GM19351 (cell line): ENCODE data around the gene CDK4.
"Not testable (repeated sequence)": the region's sequence is repeated elsewhere in the genome, so short reads cannot be mapped to it uniquely, and the experiment has no call there.

Source experiments
- ATAC-seq: cut with Tn5 transposase; IDR thresholded peaks from one replicate; pipeline ENCODE4 v1.9.1; 2021; ENCODE audit warnings: mild to moderate bottlenecking, moderate library complexity; ENCODE audit not compliant: unreplicated experiment

CDK4 gene

DNA sequence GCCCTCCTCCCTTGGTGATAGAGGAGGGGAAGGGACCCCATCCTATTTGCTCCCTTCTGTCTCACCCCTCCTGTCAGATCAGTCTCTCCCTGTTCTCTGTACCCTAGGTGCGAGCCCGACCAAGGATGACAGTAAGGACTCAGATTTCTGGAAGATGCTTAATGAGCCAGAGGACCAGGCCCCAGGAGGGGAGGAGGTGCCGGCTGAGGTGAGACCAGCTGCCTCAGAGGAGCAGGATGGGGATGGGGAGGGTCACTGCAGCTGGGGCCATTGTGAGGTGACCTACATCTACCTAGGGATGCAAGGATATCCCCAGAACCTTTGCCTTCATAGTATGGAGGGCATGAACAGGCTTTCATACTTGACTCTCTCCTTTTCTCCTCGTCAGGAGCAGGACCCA, 35.8 kb downstream of the CDK4 start:
- no peak for ATAC-seq

DNA sequence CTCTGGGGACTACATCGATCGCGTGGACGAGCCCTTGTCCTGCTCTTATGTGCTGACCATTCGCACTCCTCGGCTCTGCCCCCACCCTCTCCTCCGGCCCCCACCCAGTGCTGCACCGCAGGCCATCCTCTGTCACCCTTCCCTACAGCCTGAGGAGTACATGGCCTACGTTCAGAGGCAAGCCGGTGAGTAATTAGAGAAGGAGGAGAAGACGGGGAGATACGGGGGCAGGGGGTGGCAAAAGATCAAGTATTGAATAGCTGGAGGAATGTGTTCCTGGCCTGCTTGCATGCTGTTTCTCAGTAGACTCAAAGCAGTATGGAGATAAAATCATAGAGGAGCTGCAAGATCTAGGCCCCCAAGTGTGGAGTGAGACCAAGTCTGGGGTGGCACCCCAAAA, 36.3 kb downstream of the CDK4 start:
- ATAC-seq: no peak

DNA sequence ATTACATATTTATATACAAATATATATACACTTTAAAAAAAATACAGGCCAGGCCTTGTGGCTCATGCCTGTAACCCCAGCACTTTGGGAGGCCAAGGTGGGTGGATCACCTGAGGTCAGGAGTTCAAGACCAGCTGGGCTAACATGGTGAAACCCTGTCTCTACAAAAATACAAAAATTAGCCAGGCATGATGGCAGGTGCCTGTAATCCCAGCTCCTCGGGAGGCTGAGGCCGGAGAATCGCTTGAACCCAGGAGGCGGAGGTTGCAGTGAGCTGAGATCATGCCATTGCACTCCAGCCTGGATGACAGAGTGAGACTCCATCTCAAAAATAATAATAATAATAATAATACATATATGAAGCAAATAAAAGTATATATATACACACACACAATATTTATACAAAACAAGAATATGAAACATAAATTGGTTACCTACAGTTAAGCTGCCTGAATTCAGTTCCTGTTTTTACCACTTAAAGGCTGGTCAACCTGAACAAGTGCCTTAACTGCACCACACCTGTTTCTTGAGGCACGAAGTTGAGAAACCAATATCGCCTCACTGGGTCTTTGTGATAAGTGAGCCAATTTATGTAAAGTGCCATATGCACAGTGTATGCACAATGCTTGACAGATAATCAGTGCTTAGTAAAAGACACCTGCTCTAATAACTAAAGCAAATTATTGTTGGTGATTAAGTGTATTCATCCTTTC, 36.9 kb downstream of the CDK4 start:
- not testable (repeated sequence) for ATAC-seq

DNA sequence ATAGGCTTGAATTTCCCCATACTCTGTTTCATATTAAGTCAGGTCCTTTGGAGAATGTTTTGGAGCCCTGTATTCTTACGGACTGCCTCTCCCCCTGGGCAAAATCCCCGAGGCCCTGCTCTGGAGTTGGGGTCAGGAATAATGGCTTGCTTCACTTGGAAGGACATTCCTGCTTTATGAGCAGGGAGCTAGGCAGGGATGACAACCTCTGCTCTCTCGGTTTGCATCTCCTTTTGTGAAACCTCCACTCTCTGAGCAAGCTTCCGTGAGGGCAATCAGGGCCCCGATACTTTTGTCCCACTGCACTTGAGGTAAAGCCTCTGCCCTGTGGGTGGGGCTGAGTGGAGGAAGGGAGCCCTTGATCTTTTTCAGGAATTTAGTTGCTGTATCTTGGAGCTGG, 38.9 kb downstream of the CDK4 start:
- ATAC-seq: no peak

DNA sequence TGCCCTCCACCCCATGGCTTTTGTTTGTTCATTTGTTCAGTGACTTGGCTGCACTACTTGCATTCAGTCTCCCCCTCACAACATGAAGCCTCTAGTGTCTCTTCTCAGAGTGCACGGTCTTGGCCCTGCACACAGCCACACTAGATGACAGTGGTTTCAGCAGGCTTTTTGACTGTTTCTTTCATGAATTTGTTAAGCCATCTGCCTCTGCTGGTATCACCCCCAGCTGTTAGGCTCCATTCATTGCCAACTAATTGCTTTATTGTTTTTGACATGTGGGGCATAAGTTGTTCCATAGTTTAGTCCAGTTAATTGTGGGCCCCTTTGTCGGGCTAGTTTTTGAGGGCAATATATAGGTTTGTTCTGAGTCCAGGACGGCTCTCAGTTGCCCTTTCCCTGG, 39.4 kb downstream of the CDK4 start:
- ATAC-seq: no peak

DNA sequence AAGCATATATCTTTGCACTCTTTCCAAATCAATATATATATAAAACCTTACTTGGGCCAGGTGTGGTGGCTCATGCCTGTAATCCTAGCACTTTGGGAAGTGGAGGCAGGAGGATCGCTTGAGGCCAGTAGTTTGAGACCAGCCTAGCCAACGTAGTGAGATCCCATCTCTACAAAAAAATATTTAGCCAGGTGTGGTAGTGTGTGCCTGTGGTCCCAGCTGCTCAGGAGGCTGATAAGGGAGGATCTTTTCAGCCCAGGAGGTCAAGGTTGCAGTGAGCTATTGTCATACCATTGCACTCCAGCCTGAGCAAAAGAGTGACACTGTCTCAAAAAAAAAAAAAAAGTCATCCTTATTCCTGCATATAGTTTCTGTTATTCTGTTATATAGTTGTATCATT, 43.8 kb downstream of the CDK4 start:
- ATAC-seq: no peak

DNA sequence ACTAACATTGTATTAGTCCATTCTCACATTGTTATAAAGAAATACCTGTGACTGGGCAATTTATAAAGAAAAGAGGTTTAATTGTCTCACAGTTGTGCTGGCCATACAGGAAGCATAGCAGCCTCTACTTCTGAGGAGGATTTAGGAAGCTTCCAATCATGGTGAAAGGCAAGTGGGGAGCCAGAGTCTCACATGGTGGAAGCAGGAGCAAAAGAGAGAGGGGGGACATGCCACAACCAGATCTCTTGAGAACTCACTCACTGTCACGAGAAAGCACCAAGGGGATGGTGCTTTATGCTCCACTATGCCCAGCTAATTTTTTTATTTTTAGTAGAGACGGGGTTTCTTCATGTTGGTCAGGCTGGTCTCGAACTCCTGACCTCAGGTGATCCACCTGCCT, 44.9 kb downstream of the CDK4 start:
- ATAC-seq: no peak

DNA sequence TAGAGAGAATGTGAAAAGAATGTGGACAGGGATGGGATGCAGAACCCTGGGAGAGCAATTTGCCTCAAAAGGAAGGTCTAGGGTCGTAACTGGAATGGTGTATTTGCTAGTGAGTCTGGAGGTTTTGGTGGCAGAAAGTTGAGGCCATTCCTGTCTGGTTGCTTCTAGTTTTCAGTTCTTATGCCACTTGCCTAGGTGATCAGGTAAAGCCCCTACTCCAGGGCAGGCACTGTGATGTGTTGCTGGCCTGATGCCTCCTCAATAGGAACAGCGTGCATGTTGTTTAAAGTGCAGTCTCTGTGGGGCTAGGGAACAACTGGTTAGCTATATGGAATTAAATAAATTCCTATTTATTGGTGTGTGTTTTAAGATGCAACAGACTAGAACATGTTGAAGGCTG, 51.8 kb downstream of the CDK4 start:
- no peak for ATAC-seq

DNA sequence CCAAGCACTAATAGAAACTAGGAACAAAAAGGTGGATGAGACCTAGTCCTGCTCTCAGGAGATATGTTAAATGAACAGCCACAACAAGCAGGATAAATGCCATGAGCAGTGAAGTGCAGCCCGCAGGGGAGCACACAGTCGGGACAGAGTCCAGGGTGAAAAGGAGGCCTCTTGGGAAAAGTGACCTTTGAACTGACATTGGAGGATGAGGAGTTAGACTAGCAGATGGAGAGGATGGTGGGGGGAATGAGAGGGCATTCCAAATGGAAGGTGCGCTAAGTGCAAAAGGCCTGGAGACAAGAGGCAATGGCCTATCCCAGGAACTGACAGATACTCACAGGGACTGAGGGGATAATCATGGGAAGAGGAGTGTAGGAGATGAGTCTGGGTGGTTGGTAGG, 53.7 kb downstream of the CDK4 start:
- no peak for ATAC-seq
